ENCODE measurements around the gene PCK1. TPM values are rescaled to one million over a fixed set of nuclear protein-coding genes. Genes with fewer than 3 reads are reported as not detected.

Gene PCK1
- total and polyA plus RNA-seq, 2 of the 13 experiments (the other 11 are each of a cell fraction or from before 2014, with no cell fraction given): 6.5 to 12.6 TPM

GRCh38 chr20:57558614-57559288 is 2.2 kb upstream of the PCK1 start (continued):
- no peak for TF ChIP-seq ZNF614 (CRISPR knock-in tag; IDR thresholded peaks at IDR 0.05; ENCODE audit: borderline replicate concordance)
- no peak for TF ChIP-seq SKIL (CRISPR knock-in tag; IDR thresholded peaks at IDR 0.05; ENCODE audit: borderline replicate concordance)
- TF ChIP-seq FOSL1 (CRISPR knock-in tag; IDR thresholded peaks at IDR 0.05; ENCODE audit: borderline replicate concordance): peak; percentile 76; the same call in 1 of the 2 replicates
- 0 out of 2 replicates have a peak, but pooled peaks have one; percentile 55 for TF ChIP-seq SIN3A (IDR thresholded peaks at IDR 0.05; ENCODE audit: borderline replicate concordance, low read depth, low read length)
- peak; percentile 60 for TF ChIP-seq HDAC1 (CRISPR knock-in tag; IDR thresholded peaks at IDR 0.05)
- peak; percentile 74; the same call in 1 of the 2 replicates for TF ChIP-seq AHDC1 (CRISPR knock-in tag; IDR thresholded peaks at IDR 0.05; ENCODE audit: borderline replicate concordance)
- TF ChIP-seq TCF7 (IDR thresholded peaks at IDR 0.05; ENCODE audit: low read depth): peak; percentile 29; the same call in 1 of the 2 replicates
- 0 out of 2 replicates have a peak, but pooled peaks have one; percentile 4 for TF ChIP-seq PHF20 (CRISPR knock-in tag; IDR thresholded peaks at IDR 0.05)
- TF ChIP-seq GABPA (IDR thresholded peaks at IDR 0.05; ENCODE audit: low read depth, low read length): no peak
- TF ChIP-seq GABPA (CRISPR knock-in tag; IDR thresholded peaks at IDR 0.05; ENCODE audit: low read depth): peak; percentile 37; the same call in 1 of the 2 replicates
- peak; percentile 61; the same call in 1 of the 2 replicates for TF ChIP-seq IRX3 (CRISPR knock-in tag; IDR thresholded peaks at IDR 0.05; ENCODE audit: borderline replicate concordance, low read depth)
- TF ChIP-seq MED1 (CRISPR knock-in tag; IDR thresholded peaks at IDR 0.05): peak; percentile 68; the same call in 1 of the 2 replicates
- peak; percentile 69 for TF ChIP-seq SALL1 (CRISPR knock-in tag; IDR thresholded peaks at IDR 0.05)
